Activated naive CD4-positive, alpha-beta T cell treated with anti-CD3 and anti-CD28 coated beads, Interleukin-2, amount 50 U/mL, for 24 hours (primary cell): ENCODE data around the gene CLEC16A.
A peak's percentile ranks its signal among the peaks of the same experiment; 100 is the strongest.

Experiments
- H3K27ac Mint-ChIP-seq: one replicate; pipeline ENCODE4 v1.8.0; 2021; ENCODE audit warnings: mild to moderate bottlenecking, mixed read lengths
- H3K27me3 Mint-ChIP-seq: one replicate; pipeline ENCODE4 v1.8.0; 2021; ENCODE audit warnings: mixed read lengths
- H3K36me3 Mint-ChIP-seq: one replicate; pipeline ENCODE4 v1.8.0; 2021; ENCODE audit warnings: mixed read lengths
- H3K4me1 Mint-ChIP-seq: one replicate; pipeline ENCODE4 v1.8.0; 2021; ENCODE audit warnings: mixed read lengths
- H3K4me3 Mint-ChIP-seq: one replicate; pipeline ENCODE4 v1.8.0; 2021; ENCODE audit warnings: mild to moderate bottlenecking, mixed read lengths
- H3K9me3 Mint-ChIP-seq: one replicate; pipeline ENCODE4 v1.8.0; 2021; ENCODE audit warnings: mixed read lengths

The CLEC16A gene

GRCh38 chr16:11107780-11108465 is 163.6 kb downstream of the CLEC16A start:
- Mint-ChIP-seq H3K9me3 (no peaks in the 10 kb centered on the region), H3K4me3 (no peak overlapping the region), H3K27me3 (no peaks in the 10 kb centered on the region), H3K27ac (no peak overlapping the region), H3K36me3 (no peaks in the 10 kb centered on the region), H3K4me1 (peaks cover 27% of the 10 kb centered on the region)

- H3K4me1 Mint-ChIP-seq, result peaks cover 33% of the 10 kb centered on the region
- H3K9me3 Mint-ChIP-seq, result no peaks in the 10 kb centered on the region
- H3K27ac Mint-ChIP-seq, result no peak overlapping the region
- no peaks in the 10 kb centered on the region for H3K36me3 Mint-ChIP-seq
- H3K27me3 Mint-ChIP-seq, result no peaks in the 10 kb centered on the region
- H3K4me3 Mint-ChIP-seq, result no peak overlapping the region
These were observed 164.1 kb downstream of the CLEC16A start for GRCh38 chr16:11108466-11108805.

GRCh38 chr16:11109566-11109965 is 165.2 kb downstream of the CLEC16A start:
- no peak overlapping the region for H3K27ac Mint-ChIP-seq
- no peak overlapping the region for H3K4me3 Mint-ChIP-seq
- H3K4me1 Mint-ChIP-seq, result peaks cover 37% of the 10 kb centered on the region
- no peaks in the 10 kb centered on the region for H3K36me3 Mint-ChIP-seq
- H3K27me3 Mint-ChIP-seq, result no peaks in the 10 kb centered on the region
- no peaks in the 10 kb centered on the region for H3K9me3 Mint-ChIP-seq

- Mint-ChIP-seq H3K4me3 (no peak overlapping the region), H3K4me1 (peaks cover 31% of the 10 kb centered on the region), H3K36me3 (peaks cover 1% of the 10 kb centered on the region)
These were observed 166.8 kb downstream of the CLEC16A start for GRCh38 chr16:11111150-11111549.

GRCh38 chr16:11111856-11112634 is 167.7 kb downstream of the CLEC16A start:
- no peak overlapping the region for H3K27ac Mint-ChIP-seq
- H3K27me3 Mint-ChIP-seq, result no peaks in the 10 kb centered on the region
- H3K9me3 Mint-ChIP-seq, result no peaks in the 10 kb centered on the region
- H3K4me3 Mint-ChIP-seq, result no peak overlapping the region
- H3K4me1 Mint-ChIP-seq, result peaks cover 33% of the 10 kb centered on the region
- peaks cover 1% of the 10 kb centered on the region for H3K36me3 Mint-ChIP-seq

More at GRCh38 chr16:11111150-11111549, 166.8 kb downstream of the CLEC16A start:
- H3K9me3 Mint-ChIP-seq, result no peaks in the 10 kb centered on the region
- no peaks in the 10 kb centered on the region for H3K27me3 Mint-ChIP-seq
- no peak overlapping the region for H3K27ac Mint-ChIP-seq

- Mint-ChIP-seq H3K27ac (no peak overlapping the region), H3K9me3 (no peaks in the 10 kb centered on the region), H3K4me1 (peaks cover 36% of the 10 kb centered on the region), H3K27me3 (no peaks in the 10 kb centered on the region), H3K36me3 (peaks cover 1% of the 10 kb centered on the region), H3K4me3 (no peak overlapping the region)
These were observed 168.5 kb downstream of the CLEC16A start for GRCh38 chr16:11112723-11113348.

- Mint-ChIP-seq H3K36me3 (peaks cover 1% of the 10 kb centered on the region), H3K4me1 (peaks cover 37% of the 10 kb centered on the region), H3K27ac (peak overlapping the region; percentile 94), H3K4me3 (peak overlapping the region; percentile 77), H3K9me3 (no peaks in the 10 kb centered on the region), H3K27me3 (no peaks in the 10 kb centered on the region)
These were observed 170.2 kb downstream of the CLEC16A start for GRCh38 chr16:11114366-11115164.

GRCh38 chr16:11117576-11118211 is 173.3 kb downstream of the CLEC16A start:
- peak overlapping the region; percentile 43 for H3K27ac Mint-ChIP-seq
- no peaks in the 10 kb centered on the region for H3K27me3 Mint-ChIP-seq
- H3K4me1 Mint-ChIP-seq, result peaks cover 41% of the 10 kb centered on the region
- no peaks in the 10 kb centered on the region for H3K9me3 Mint-ChIP-seq
- peaks cover 11% of the 10 kb centered on the region for H3K36me3 Mint-ChIP-seq
- no peak overlapping the region for H3K4me3 Mint-ChIP-seq

GRCh38 chr16:11118479-11118878 is 174.1 kb downstream of the CLEC16A start:
- Mint-ChIP-seq H3K9me3 (no peaks in the 10 kb centered on the region), H3K4me3 (no peak overlapping the region)

GRCh38 chr16:11121083-11121608 is 176.8 kb downstream of the CLEC16A start:
- Mint-ChIP-seq H3K4me1 (peaks cover 14% of the 10 kb centered on the region), H3K27ac (no peak overlapping the region), H3K27me3 (no peaks in the 10 kb centered on the region), H3K4me3 (no peak overlapping the region), H3K36me3 (peaks cover 12% of the 10 kb centered on the region), H3K9me3 (no peaks in the 10 kb centered on the region)

More at GRCh38 chr16:11118479-11118878, 174.1 kb downstream of the CLEC16A start:
- Mint-ChIP-seq H3K4me1 (peaks cover 35% of the 10 kb centered on the region), H3K27ac (no peak overlapping the region), H3K36me3 (peaks cover 11% of the 10 kb centered on the region), H3K27me3 (no peaks in the 10 kb centered on the region)

- H3K4me1 Mint-ChIP-seq, result peaks cover 15% of the 10 kb centered on the region
- H3K36me3 Mint-ChIP-seq, result peaks cover 17% of the 10 kb centered on the region
- no peak overlapping the region for H3K4me3 Mint-ChIP-seq
- no peaks in the 10 kb centered on the region for H3K27me3 Mint-ChIP-seq
- no peaks in the 10 kb centered on the region for H3K9me3 Mint-ChIP-seq
- H3K27ac Mint-ChIP-seq, result no peak overlapping the region
These were observed 177.7 kb downstream of the CLEC16A start for GRCh38 chr16:11121914-11122692.

GRCh38 chr16:11123666-11124065 is 179.3 kb downstream of the CLEC16A start:
- Mint-ChIP-seq H3K27ac (no peak overlapping the region), H3K4me3 (no peak overlapping the region), H3K27me3 (no peaks in the 10 kb centered on the region), H3K4me1 (peaks cover 22% of the 10 kb centered on the region), H3K9me3 (no peaks in the 10 kb centered on the region), H3K36me3 (peaks cover 17% of the 10 kb centered on the region)

- peaks cover 18% of the 10 kb centered on the region for H3K36me3 Mint-ChIP-seq
- no peak overlapping the region for H3K4me3 Mint-ChIP-seq
- H3K27me3 Mint-ChIP-seq, result no peaks in the 10 kb centered on the region
- peaks cover 30% of the 10 kb centered on the region for H3K4me1 Mint-ChIP-seq
- H3K27ac Mint-ChIP-seq, result no peak overlapping the region
- H3K9me3 Mint-ChIP-seq, result no peaks in the 10 kb centered on the region
These were observed 181.6 kb downstream of the CLEC16A start for GRCh38 chr16:11125936-11126335.

- H3K4me1 Mint-ChIP-seq, result peaks cover 30% of the 10 kb centered on the region
- peaks cover 18% of the 10 kb centered on the region for H3K36me3 Mint-ChIP-seq
- no peaks in the 10 kb centered on the region for H3K27me3 Mint-ChIP-seq
- H3K27ac Mint-ChIP-seq, result peak overlapping the region; percentile 82
- no peak overlapping the region for H3K4me3 Mint-ChIP-seq
- no peaks in the 10 kb centered on the region for H3K9me3 Mint-ChIP-seq
These were observed 182.2 kb downstream of the CLEC16A start for GRCh38 chr16:11126399-11127054.
